Measurements from ENCODE around the gene ZNF662.

DNA sequence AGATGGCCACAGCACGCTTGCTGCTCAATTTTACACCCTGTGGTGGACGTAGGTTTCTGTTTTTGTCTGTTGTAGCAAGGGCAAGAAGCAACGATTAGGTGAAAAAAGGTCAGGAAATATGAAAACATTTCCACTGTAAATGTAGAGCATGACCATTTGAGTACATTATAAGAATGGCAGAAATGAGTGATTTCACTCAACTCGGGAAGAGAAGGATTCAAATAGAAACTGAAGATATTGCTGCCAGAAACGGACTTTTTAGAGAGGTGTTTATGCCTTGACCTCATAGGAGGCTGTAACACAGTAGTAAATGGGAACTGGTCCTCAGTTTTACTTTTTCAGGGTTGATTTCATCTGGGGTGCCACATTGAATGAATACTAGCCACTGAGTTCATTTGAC is 40.1 kb downstream of the ZNF662 start:
- TF ChIP-seq, protein P1, sequence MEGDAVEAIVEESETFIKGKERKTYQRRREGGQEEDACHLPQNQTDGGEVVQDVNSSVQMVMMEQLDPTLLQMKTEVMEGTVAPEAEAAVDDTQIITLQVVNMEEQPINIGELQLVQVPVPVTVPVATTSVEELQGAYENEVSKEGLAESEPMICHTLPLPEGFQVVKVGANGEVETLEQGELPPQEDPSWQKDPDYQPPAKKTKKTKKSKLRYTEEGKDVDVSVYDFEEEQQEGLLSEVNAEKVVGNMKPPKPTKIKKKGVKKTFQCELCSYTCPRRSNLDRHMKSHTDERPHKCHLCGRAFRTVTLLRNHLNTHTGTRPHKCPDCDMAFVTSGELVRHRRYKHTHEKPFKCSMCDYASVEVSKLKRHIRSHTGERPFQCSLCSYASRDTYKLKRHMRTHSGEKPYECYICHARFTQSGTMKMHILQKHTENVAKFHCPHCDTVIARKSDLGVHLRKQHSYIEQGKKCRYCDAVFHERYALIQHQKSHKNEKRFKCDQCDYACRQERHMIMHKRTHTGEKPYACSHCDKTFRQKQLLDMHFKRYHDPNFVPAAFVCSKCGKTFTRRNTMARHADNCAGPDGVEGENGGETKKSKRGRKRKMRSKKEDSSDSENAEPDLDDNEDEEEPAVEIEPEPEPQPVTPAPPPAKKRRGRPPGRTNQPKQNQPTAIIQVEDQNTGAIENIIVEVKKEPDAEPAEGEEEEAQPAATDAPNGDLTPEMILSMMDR (conservative IDR thresholded peaks at IDR 0.05; ENCODE audit: low read length): no peak
- no peak for TF ChIP-seq EZH2phosphoT487 (IDR thresholded peaks at IDR 0.05; ENCODE audit: borderline replicate concordance, low read depth, low read length)

Measured in OCI-LY7 (cell line).